Cardiac muscle cell (in vitro differentiated cells and primary cell): ENCODE results near the gene PMP22. TPM values are rescaled to one million over a fixed set of nuclear protein-coding genes. Genes with fewer than 3 reads are reported as not detected.
"Not testable (repeated sequence)": the region's sequence is repeated elsewhere in the genome, so short reads cannot be mapped to it uniquely, and the experiment has no call there.

Experiments used
- DNase-seq, 2 donors: peaks; one replicate each; pipeline versions ENCODE4 v3.0.0 to v3.0.0-alpha.2; 2010 to 2017; ENCODE audit warnings: low read depth in 1 of 2, low spot score in 1 of 2
- H3K27ac ChIP-seq: fragments of 200-600 bp; sonication (generic); 2 replicates; pipeline ENCODE4 v1.5.1; 2016
- H3K27me3 ChIP-seq: fragments of 200-600 bp; sonication (generic); 2 replicates; pipeline ENCODE4 v1.6.0; 2016; ENCODE audit warnings: control low read depth
- H3K36me3 ChIP-seq: fragments of 200-600 bp; sonication (generic); 2 replicates; pipeline ENCODE4 v1.5.1; 2016; ENCODE audit warnings: control low read depth
- H3K4me1 ChIP-seq: fragments of 200-600 bp; sonication (generic); 2 replicates; pipeline ENCODE4 v1.8.1; 2017; ENCODE audit warnings: low read depth, mild to moderate bottlenecking, mixed run types
- H3K4me3 ChIP-seq: fragments of 200-600 bp; sonication (generic); 2 replicates; pipeline ENCODE4 v1.5.1; 2016; ENCODE audit warnings: mild to moderate bottlenecking
- H3K9me3 ChIP-seq: fragments of 200-600 bp; sonication (generic); 2 replicates; pipeline ENCODE4 v1.5.1; 2017; ENCODE audit warnings: low read depth, mild to moderate bottlenecking, control low read depth
- polyA plus RNA-seq: library from polyadenylated mRNA; unstranded; fragments of >200 nt; fragmentation: Nextera tagmentation; extraction: Ambion mirVana; gene quantifications from 2 replicates; pipeline ENCODE4 v1.2.1, GENCODE V29; 2016
- total RNA-seq: library from RNA; depleted of rRNA; stranded (reverse); fragments of >200 nt; gene quantifications from 2 replicates; pipeline ENCODE4 v1.2.3, GENCODE V29; 2016
- TF ChIP-seq, protein P1 (sequence below): IDR thresholded peaks from 2 replicates; pipeline ENCODE4 v1.5.1; 2012; ENCODE audit warnings: low read depth, mild to moderate bottlenecking, low read length

Gene PMP22
- total and polyA plus RNA-seq, 2 experiments from 2014 or later = 13.9 to 43.0 TPM

- DNase-seq = no peak
- H3K4me1 ChIP-seq = no peaks in the 10 kb centered on the region
- no peak overlapping the region for H3K4me3 ChIP-seq
- no peaks in the 10 kb centered on the region for H3K27me3 ChIP-seq
- no peaks in the 10 kb centered on the region for H3K9me3 ChIP-seq
- H3K27ac ChIP-seq = no peak overlapping the region
- no peaks in the 10 kb centered on the region for H3K36me3 ChIP-seq
- TF ChIP-seq, protein P1, sequence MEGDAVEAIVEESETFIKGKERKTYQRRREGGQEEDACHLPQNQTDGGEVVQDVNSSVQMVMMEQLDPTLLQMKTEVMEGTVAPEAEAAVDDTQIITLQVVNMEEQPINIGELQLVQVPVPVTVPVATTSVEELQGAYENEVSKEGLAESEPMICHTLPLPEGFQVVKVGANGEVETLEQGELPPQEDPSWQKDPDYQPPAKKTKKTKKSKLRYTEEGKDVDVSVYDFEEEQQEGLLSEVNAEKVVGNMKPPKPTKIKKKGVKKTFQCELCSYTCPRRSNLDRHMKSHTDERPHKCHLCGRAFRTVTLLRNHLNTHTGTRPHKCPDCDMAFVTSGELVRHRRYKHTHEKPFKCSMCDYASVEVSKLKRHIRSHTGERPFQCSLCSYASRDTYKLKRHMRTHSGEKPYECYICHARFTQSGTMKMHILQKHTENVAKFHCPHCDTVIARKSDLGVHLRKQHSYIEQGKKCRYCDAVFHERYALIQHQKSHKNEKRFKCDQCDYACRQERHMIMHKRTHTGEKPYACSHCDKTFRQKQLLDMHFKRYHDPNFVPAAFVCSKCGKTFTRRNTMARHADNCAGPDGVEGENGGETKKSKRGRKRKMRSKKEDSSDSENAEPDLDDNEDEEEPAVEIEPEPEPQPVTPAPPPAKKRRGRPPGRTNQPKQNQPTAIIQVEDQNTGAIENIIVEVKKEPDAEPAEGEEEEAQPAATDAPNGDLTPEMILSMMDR = no peak
These were observed 54.9 kb downstream of the PMP22 start for GRCh38 chr17:15210247-15210646.

GRCh38 chr17:15203062-15203461 is 62.1 kb downstream of the PMP22 start:
- not testable (repeated sequence) for DNase-seq, H3K9me3 ChIP-seq

GRCh38 chr17:15200574-15200973 is 64.6 kb downstream of the PMP22 start:
- not testable (repeated sequence) for DNase-seq, H3K27me3 ChIP-seq, H3K4me3 ChIP-seq, H3K4me1 ChIP-seq, H3K27ac ChIP-seq, H3K9me3 ChIP-seq, H3K36me3 ChIP-seq

More at GRCh38 chr17:15203062-15203461, 62.1 kb downstream of the PMP22 start:
- not testable (repeated sequence) for H3K36me3 ChIP-seq, H3K4me3 ChIP-seq, H3K4me1 ChIP-seq, H3K27ac ChIP-seq, H3K27me3 ChIP-seq

DNA sequence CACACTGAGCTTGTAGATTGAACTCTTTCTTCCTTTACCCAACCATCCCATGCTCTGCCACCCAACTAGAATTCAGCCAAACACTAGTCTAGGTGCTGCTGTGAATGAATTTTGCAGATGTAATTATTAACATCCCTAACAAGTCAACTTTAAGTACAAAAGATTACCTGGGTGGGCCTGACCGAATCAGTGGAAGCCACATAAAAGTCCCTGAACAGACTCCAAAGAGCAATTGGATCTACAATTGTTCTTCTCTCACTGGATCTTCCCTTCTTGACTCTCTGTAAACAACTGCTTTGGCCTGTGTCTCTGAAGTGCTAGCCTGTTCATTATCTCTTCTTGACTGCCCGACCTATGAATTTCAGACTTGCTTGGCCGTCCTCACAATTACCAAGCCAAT is 67.9 kb downstream of the PMP22 start:
- no peak for DNase-seq
- Histone ChIP-seq H3K9me3 (no peaks in the 10 kb centered on the region), H3K4me1 (peaks cover 4% of the 10 kb centered on the region), H3K36me3 (no peaks in the 10 kb centered on the region), H3K27ac (no peak overlapping the region), H3K4me3 (no peak overlapping the region), H3K27me3 (no peaks in the 10 kb centered on the region)
- TF ChIP-seq, protein P1 = no peak

- Histone ChIP-seq H3K36me3 (no peaks in the 10 kb centered on the region), H3K4me3 (no peak overlapping the region), H3K27me3 (no peaks in the 10 kb centered on the region), H3K27ac (no peak overlapping the region), H3K4me1 (peaks cover 4% of the 10 kb centered on the region), H3K9me3 (no peaks in the 10 kb centered on the region)
- DNase-seq = no peak
- TF ChIP-seq, protein P1 = no peak
These were observed 70.3 kb downstream of the PMP22 start for GRCh38 chr17:15194859-15195277.

GRCh38 chr17:15185625-15185991 is 79.5 kb downstream of the PMP22 start:
- H3K4me1 ChIP-seq = peaks cover 13% of the 10 kb centered on the region
- no peaks in the 10 kb centered on the region for H3K9me3 ChIP-seq
- H3K27ac ChIP-seq = no peak overlapping the region
- H3K36me3 ChIP-seq = no peaks in the 10 kb centered on the region
- TF ChIP-seq, protein P1 = no peak
- H3K4me3 ChIP-seq = no peak overlapping the region
- peak; percentile 51 to 83 for DNase-seq
- H3K27me3 ChIP-seq = no peaks in the 10 kb centered on the region
